Peyer's patch (tissue), 4 donors: Measurements from ENCODE around the gene RNF208. TPM values are rescaled to one million over a fixed set of nuclear protein-coding genes. Genes with fewer than 3 reads are reported as not detected.

Experiments
- DNase-seq, 3 donors: peaks; one replicate each; pipeline ENCODE4 v3.0.0-alpha.2; 2017 to 2019
- H3K27ac ChIP-seq, 4 donors: fragments of 200-600 bp; sonication (generic); one replicate each; pipeline ENCODE4 v1.5.1; 2016 to 2019
- H3K27me3 ChIP-seq, 2 donors: fragments of 200-600 bp; sonication (generic); one replicate each; pipeline ENCODE4 v1.5.1; 2019
- H3K36me3 ChIP-seq, 3 donors: fragments of 200-600 bp; sonication (generic); one replicate each; pipeline ENCODE4 v1.5.1; 2016 to 2019
- H3K4me1 ChIP-seq, 4 donors: fragments of 200-600 bp; sonication (generic); one replicate each; pipeline ENCODE4 v1.5.1; 2016 to 2019
- H3K4me3 ChIP-seq, 4 donors: fragments of 200-600 bp; sonication (generic); 1 replicate in 3 of 4; 2 replicates in 1 of 4; pipeline ENCODE4 v1.5.1; 2016 to 2019; ENCODE audit warnings: mild to moderate bottlenecking in 1 of 4
- H3K9me3 ChIP-seq, 4 donors: fragments of 200-600 bp; sonication (generic); one replicate each; pipeline ENCODE4 v1.5.1; 2016 to 2019; ENCODE audit warnings: mild to moderate bottlenecking in 1 of 4
- CTCF ChIP-seq, 6 experiments: fragments of 450-650 bp in 4 of 6; fragments of 200-600 bp in 2 of 6; sonication (generic) in 1 of 6; IDR thresholded peaks; one replicate each; pipeline ENCODE4 v1.5.1; 2017 to 2019; ENCODE audit warnings: antibody characterized with exemption in 6 of 6, mild to moderate bottlenecking in 3 of 6, moderate library complexity in 1 of 6
- POLR2A ChIP-seq, 2 donors: fragments of 450-650 bp; IDR thresholded peaks; one replicate each; pipeline ENCODE4 v1.5.1; 2017; ENCODE audit warnings: antibody characterized with exemption in 2 of 2, mild to moderate bottlenecking in 2 of 2, moderate library complexity in 2 of 2
- total RNA-seq, 4 donors: library from RNA; depleted of rRNA; stranded (reverse); fragments of >200 nt; gene quantifications; one replicate each; pipeline ENCODE4 v1.1.0, GENCODE V29; 2016

The RNF208 gene
- total RNA-seq, 4 donors from 2014 or later = 4.4 to 5.9 TPM; not detected in 2

- Histone ChIP-seq H3K27ac (no peak overlapping the region), H3K4me3 (no peak overlapping the region), H3K4me1 (peaks cover under 1 to 66% (median 12%) of the 10 kb centered on the region in 4 donors), H3K36me3 (no peaks in the 10 kb centered on the region), H3K9me3 (peaks cover 0 to 2% (median 0%) of the 10 kb centered on the region in 4 donors), H3K27me3 (peaks cover 0 to under 1% of the 10 kb centered on the region in 2 donors)
- no peak for DNase-seq
- TF ChIP-seq POLR2A (IDR thresholded peaks at IDR 0.05) (no peak), CTCF (IDR thresholded peaks at IDR 0.05) (no peak)
Measured at GRCh38 chr9:137227853-137228505, 5.9 kb upstream of the RNF208 start.

- peak; percentile 75 to 92 (median 90) for DNase-seq
- Histone ChIP-seq H3K4me1 (peaks cover 8 to 67% (median 15%) of the 10 kb centered on the region in 4 donors), H3K4me3 (no peak within 1 kb of the TSS)
Measured at GRCh38 chr9:137227054-137227852, 5.2 kb upstream of the RNF208 start, which contains the start of gene RNF224. Gene RNF224 (plus strand): TSS chr9:137227502. CDS start chr9:137228336, 834 bp downstream.

GRCh38 chr9:137226338-137227053 is 4.5 kb upstream of the RNF208 start:
- no peaks in the 10 kb centered on the region for H3K27me3 ChIP-seq
- H3K36me3 ChIP-seq = no peaks in the 10 kb centered on the region
- peaks cover 8 to 64% (median 18%) of the 10 kb centered on the region in 4 donors for H3K4me1 ChIP-seq
- DNase-seq = no peak
- peak overlapping the region in 1 of 4 donors; percentile 40 for H3K27ac ChIP-seq
- TF ChIP-seq CTCF (IDR thresholded peaks at IDR 0.05) = no peak
- TF ChIP-seq POLR2A (IDR thresholded peaks at IDR 0.05) = no peak
- no peak overlapping the region for H3K4me3 ChIP-seq
- H3K9me3 ChIP-seq = no peaks in the 10 kb centered on the region

More at GRCh38 chr9:137227054-137227852, 5.2 kb upstream of the RNF208 start, which contains the start of gene RNF224:
- H3K27me3 ChIP-seq = no peaks in the 10 kb centered on the region
- no peaks in the 10 kb centered on the region for H3K36me3 ChIP-seq
- H3K27ac ChIP-seq = peak within 1 kb of the TSS in 1 of 4 donors; percentile 40
- H3K9me3 ChIP-seq = no peaks in the 10 kb centered on the region
- TF ChIP-seq CTCF (IDR thresholded peaks at IDR 0.05) (peak; percentile 89 to 98 (median 93)), POLR2A (IDR thresholded peaks at IDR 0.05) (no peak)

GRCh38 chr9:137225699-137226331 is 3.8 kb upstream of the RNF208 start:
- no peaks in the 10 kb centered on the region for H3K27me3 ChIP-seq
- DNase-seq = peak in 1 of 3 donors; percentile 46
- H3K4me3 ChIP-seq = no peak overlapping the region
- TF ChIP-seq CTCF (IDR thresholded peaks at IDR 0.05) (no peak), POLR2A (IDR thresholded peaks at IDR 0.05) (no peak)
- no peaks in the 10 kb centered on the region for H3K9me3 ChIP-seq
- peaks cover 8 to 62% (median 19%) of the 10 kb centered on the region in 4 donors for H3K4me1 ChIP-seq
- H3K27ac ChIP-seq = no peak overlapping the region
- no peaks in the 10 kb centered on the region for H3K36me3 ChIP-seq
